ENCODE results near the gene WDR6.

The WDR6 gene

GRCh38 chr3:49007068-49007770 lies at the start of gene WDR6:
Gene WDR6 (plus strand): TSS chr3:49007391. CDS start chr3:49007432, 41 bp downstream.
- peak; percentile 94 for DNase-seq (ENCODE audit: low read depth)

GRCh38 chr3:48960841-48961413 lies 46.3 kb upstream of the WDR6 start:
- DNase-seq (ENCODE audit: low read depth): no peak

- no peak for DNase-seq (ENCODE audit: low read depth)
Measured at GRCh38 chr3:48962340-48962739, 44.9 kb upstream of the WDR6 start.

- no peak for DNase-seq (ENCODE audit: low read depth)
Measured at GRCh38 chr3:48962939-48963338, 44.3 kb upstream of the WDR6 start.

DNA sequence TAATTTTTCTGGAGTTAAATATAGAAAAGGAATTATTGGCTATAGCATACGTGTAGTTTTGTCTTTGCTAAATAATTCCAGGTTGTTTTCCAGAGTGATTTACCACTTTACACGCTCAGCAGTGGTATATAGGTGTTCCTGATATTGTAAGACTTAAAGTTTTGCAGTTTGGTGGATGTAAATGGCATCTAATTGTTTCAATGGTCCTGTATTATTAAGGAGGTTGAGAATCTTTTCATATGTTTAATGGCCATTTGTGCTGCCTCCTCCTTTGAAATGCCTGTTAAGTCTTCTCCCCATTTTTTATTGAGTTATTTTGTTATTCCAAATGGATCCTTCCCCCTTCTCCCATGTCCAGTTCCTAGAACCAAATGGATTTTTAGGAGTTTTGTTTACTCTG lies 43.6 kb upstream of the WDR6 start:
- DNase-seq (ENCODE audit: low read depth): no peak

GRCh38 chr3:48966367-48966766 lies 40.8 kb upstream of the WDR6 start:
- no peak for DNase-seq (ENCODE audit: low read depth)

GRCh38 chr3:48966876-48967361 lies 40.3 kb upstream of the WDR6 start:
- DNase-seq (ENCODE audit: low read depth): no peak

DNA sequence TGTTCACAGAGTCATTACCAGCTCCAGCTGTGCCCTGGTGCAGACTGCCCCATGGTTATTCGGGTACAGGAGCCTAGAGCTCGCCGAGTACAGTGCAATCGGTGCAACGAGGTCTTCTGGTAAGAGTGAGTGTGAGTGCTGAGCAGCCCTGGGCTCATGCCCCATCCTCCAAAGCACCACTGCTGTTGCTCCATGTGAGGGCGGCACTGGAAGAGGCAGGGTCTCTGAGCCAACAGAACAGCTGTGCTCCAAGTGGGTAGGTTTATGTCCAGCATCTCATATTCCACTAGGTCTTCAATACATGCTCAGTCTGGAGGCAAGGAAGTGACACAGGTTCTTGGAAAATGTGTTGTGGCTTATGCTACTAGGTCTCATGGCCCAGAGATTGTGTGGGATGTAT lies 36.6 kb upstream of the WDR6 start:
- no peak for DNase-seq (ENCODE audit: low read depth)

DNA sequence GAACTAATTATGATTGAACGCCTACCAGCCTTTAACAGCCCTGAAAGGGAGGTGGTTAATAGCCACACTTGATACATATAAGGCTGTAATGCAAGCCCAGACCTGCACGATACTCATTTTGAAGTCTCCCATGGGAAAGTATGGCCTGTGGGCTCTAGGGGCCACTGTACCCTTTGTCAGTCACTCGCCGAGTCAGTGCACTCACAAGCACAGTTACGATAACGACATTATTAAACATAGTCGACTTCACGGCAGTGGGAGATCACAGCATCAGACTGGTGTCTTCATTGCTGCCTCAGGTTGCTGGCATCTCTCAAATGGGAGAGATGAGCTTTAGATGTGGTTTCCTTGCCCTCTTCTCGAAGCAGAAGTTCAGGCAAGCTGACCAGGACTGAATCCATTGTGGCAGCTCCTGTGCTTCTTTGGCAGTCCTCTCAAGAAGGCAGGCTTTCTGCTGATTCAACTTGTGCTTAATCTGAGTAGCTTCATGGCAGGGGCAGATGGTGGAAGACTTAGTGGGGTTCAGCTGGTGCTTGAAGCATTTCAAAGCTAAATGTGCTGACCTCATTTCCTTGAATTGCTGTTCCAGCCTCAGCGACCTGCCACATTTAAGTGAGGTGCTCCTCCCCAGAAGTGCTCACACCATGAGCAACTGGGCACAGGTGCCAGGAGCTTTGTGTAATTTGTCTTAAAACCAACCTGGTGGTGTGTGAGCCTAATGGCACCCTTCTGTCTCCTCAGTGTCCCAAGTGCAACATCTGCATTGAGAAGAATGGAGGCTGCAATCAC lies 32.9 kb upstream of the WDR6 start:
- no peak for DNase-seq (ENCODE audit: low read depth)

GRCh38 chr3:48979451-48979850 lies 27.7 kb upstream of the WDR6 start:
- DNase-seq (ENCODE audit: low read depth): no peak

DNA sequence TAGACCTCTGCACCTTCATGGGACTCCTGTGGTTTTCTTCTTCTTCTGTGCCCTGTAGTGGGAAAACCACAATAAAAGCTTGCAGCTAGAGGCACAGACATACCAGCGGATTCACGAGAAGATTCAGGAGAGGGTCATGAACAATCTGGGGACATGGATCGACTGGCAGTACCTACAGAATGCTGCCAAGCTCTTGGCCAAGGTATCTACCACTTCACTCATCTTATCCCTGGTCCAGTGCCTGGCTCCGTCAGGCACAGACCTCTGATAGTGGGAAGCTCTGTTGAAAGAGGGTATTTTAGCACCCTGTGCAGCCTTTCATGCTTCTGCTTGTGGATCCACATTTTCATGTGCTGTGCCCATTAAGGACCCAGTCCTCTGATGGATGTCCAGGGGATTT lies 26.9 kb upstream of the WDR6 start:
- no peak for DNase-seq (ENCODE audit: low read depth)

DNA sequence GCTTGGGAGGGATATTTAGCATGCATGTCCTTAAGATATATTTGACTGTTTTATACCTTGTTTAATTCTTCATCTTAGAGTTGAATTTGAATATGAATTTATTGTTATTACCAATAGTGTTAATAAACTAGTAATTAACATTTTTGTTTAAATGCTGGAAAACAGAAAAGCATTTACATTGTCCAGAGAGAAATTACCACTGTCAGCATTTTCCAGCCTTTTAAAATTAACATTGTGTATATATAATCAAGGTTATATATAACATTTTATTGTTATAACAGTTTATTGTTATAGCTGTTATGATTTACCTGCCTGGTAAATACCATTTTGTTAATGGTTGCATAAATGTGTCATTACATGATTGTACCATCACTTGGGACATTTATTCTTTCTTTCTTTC lies 25.2 kb upstream of the WDR6 start:
- DNase-seq (ENCODE audit: low read depth): no peak

- DNase-seq (ENCODE audit: low read depth): no peak
Measured at GRCh38 chr3:48982686-48983085, 24.5 kb upstream of the WDR6 start.

DNA sequence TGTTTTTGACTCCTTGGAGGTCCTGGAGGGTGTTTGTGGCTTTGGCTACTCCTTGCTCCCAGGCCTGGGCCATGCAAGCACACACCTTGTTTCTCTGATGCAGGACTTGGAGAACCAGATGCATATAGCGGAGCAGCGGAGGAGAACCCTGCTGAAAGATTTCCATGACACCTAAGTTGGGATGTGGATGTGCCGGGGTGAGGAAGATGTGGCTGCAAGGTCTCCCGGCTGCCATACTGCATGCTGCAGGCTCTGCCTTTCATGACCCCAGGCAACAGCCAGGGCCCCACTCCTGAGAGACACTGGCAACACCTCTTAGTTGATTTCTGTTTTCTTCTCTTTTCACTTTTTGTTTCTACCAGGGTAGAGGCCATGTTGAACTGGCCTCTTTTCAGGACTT lies 24.1 kb upstream of the WDR6 start:
- no peak for DNase-seq (ENCODE audit: low read depth)

DNA sequence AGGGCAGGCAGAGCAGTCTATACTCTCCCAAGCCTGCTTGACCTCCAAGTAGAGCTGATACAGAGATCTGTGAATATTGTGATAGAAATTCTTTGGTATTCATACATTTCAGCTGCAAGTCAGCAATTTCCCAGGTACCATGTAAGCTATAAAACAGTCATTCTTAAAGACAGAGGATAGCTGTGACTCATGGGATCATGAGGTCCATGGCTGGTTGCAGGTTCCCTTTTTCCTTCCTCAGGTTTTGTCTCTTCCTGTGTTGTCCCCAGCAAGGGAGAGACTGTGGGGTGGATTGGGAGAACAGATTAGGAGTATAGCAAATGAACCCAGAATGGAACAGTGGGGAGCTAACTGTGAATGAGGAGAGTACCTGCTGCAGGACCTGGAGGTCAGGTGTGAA lies 22.5 kb upstream of the WDR6 start:
- no peak for DNase-seq (ENCODE audit: low read depth)

GRCh38 chr3:48985831-48986376 lies 21.3 kb upstream of the WDR6 start:
- DNase-seq (ENCODE audit: low read depth): no peak

- DNase-seq (ENCODE audit: low read depth): no peak
Measured at GRCh38 chr3:48989126-48989795, 17.9 kb upstream of the WDR6 start.

DNA sequence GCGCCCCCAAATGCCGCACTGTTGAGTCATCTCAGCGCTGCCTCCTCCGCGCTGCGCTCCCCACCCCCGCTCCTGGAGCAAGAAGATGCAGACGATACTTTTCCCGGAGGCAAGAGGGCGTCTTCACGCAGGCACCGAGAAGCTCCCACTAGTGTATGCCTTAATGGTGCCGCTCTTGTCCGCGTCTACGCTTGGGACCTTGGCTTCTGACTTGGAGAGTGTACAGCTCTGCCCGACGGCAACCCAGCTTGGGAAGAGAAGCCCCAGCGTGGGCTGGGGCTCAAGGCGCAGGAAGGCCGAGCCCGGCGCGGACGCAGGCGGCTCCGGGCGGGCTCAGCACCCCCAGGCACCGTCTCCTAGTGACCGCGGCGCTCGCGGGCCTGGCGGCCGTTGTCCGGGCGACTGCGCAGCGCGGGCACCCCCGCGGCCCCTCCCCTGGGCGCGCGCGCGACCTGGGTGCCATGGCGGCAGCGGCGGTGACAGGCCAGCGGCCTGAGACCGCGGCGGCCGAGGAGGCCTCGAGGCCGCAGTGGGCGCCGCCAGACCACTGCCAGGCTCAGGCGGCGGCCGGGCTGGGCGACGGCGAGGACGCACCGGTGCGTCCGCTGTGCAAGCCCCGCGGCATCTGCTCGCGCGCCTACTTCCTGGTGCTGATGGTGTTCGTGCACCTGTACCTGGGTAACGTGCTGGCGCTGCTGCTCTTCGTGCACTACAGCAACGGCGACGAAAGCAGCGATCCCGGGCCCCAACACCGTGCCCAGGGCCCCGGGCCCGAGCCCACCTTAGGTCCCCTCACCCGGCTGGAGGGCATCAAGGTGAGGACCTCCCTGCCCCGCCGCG lies 17.2 kb upstream of the WDR6 start, which contains the start of gene P4HTM:
P4HTM (plus strand) TSS at position 446 of the 840 bp plus-strand sequence; CDS start at position 462, 16 bp downstream.
- DNase-seq (ENCODE audit: low read depth): peak; percentile 80

- no peak for DNase-seq (ENCODE audit: low read depth)
Measured at GRCh38 chr3:48990636-48991469, 16.3 kb upstream of the WDR6 start.

DNA sequence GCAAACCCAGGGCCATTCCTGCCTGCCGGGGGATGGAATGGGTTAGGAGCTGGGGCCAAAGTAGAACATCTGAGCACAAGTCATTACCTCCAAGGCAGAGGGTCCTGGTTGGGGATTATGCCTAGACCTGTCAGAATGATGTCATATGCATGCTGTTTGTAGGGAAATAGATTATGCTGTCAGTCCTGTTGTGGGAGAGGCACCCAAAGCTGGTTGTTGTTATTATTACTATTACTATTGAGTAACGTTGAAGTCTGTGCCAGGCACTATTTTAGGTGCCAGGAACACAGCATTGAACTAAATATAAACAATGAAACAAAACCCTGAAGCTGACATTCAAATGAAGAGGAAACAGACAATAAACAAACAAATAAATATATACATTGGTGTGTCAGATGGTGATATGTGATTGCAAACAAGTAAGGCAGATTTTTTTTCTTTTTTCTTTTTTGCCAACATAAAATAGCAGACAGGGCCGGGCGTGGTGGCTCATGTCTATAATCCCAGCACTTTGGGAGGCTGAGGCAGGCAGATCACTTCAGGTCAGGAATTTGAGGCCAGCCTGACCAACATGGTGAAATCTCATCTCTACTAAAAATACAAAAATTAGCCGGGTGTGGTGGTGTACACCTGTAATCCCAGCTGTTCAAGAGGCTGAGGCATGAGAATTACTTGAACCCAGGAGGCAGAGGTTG lies 15.2 kb upstream of the WDR6 start:
- no peak for DNase-seq (ENCODE audit: low read depth)
